ENCODE measurements around the gene PRX. TPM values are rescaled to one million over a fixed set of nuclear protein-coding genes. Genes with fewer than 3 reads are reported as not detected.

The PRX gene
- total RNA-seq, 1 experiment from 2014 or later: 1.5 TPM

- no peak for DNase-seq (ENCODE audit: low spot score)
Measured at GRCh38 chr19:40365010-40365409, 48.2 kb downstream of the PRX start.

DNA sequence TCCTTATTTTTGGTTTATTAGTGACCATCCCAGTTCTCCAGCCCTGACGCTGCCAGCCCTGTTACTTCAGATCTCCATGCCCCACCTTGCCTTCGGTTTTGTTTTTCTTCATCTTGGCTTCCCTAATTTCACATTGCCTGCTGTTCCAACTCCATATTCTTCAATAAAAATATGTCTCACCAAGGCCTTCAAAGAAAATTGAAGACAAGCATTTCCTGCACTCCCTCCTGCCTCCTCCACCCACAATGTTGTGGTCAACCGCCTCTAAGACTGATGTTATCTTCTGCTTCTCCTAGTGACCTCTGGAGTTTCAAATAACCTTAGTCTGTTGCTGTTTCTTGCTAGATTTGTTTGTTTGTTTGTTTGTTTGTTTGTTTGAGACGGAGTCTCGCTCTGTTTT is 50.1 kb downstream of the PRX start:
- DNase-seq (ENCODE audit: low spot score): no peak

GRCh38 chr19:40362160-40362559 is 51.0 kb downstream of the PRX start:
- DNase-seq (ENCODE audit: low spot score): no peak

GRCh38 chr19:40360708-40361241 is 52.4 kb downstream of the PRX start:
- DNase-seq (ENCODE audit: low spot score): no peak

DNA sequence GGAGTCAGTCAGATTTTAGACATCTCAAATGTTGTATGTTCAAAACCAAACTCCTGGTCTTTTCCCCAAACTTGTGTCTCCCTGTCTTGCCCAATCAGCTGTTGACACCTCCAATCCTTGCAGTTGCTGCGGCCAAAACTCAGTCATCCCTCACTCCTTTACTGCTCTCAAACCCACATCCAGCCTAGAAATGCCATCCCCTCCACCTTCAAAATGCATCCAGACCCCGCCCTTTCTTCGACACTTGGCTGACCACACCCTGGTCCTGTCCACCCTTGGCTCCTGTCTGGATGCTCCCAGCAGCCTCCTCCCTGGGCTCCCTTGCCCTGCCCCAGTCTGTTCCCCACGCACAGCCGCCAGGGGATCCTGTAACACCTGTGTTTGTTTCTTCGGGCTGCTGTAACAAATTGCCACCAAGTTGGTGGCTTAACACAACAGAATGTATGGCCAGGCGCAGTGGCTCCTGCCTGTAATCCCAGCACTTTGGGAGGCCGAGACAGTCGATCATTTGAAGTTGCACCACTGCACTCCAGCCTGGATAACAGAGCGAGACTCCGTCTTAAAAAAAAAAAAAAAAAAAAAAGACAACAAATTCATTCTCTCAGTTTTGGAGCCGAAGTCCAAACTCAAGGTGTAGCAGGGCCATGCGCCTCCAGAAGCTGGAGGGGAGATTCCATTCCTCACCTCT is 53.0 kb downstream of the PRX start:
- no peak for DNase-seq (ENCODE audit: low spot score)

DNA sequence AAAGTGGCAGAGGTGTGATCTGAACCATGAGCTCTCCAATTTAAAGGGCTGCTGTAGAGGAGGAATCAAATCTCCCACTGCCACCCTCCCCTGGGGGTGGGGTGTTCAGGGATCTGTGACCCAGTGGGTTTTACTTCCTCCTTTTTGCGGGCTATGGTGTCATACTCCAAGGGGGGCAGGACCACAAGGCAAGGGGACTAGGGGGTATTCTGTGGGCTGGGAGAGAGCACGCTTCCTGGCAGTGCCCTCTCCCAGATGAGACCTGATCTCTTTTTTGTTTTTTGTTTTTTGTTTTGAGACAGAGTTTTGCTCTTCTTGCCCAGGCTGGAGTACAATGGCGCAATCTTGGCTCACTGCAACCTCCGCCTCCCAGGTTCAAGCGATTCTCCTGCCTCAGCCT is 54.4 kb downstream of the PRX start:
- no peak for DNase-seq (ENCODE audit: low spot score)

- no peak for DNase-seq (ENCODE audit: low spot score)
Measured at GRCh38 chr19:40357640-40358039, 55.5 kb downstream of the PRX start.

- DNase-seq (ENCODE audit: low spot score): no peak
Measured at GRCh38 chr19:40356681-40357595, 56.2 kb downstream of the PRX start.

DNA sequence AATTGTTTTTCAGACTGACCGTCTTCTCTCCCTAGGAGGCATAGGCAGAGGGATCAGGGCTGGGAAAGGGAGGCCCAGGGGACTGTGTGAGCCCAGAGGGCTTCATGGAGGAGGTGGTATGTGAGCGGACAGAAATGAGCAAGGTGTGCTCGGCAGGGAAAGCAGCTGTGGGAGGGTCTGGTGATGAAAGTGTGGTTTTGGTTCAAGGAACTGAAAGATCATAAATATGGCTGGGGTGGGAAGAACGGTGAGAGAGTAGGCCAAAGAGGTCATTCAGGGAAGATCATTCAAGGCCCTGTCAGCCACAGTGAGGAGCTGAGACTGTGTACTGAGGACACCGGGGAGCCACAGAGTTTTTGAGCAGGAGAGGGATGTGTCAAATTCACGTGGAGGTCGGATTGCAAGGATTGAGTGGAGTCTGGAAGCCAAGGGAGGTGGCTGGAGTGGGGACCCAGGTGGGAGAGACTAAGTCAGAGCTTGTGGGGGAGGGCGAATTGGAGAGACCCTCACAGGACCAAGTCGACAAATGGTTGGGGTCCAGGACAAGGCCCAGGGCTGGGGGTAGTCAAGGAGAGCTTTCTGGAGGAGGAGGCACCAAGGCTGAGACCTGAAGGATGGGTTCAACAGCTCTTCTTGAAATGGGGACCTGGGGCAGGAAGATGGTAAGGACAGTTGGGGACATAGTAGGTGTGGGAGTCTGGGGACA is 57.0 kb downstream of the PRX start:
- no peak for DNase-seq (ENCODE audit: low spot score)

- peak; percentile 60 for DNase-seq (ENCODE audit: low spot score)
Measured at GRCh38 chr19:40348961-40349507, 64.1 kb downstream of the PRX start.

GRCh38 chr19:40348125-40348913 is 64.9 kb downstream of the PRX start, which contains the start of the genes C19orf47 and PLD3:
TSS of gene C19orf47 (minus strand) at chr19:40348397. CDS start at chr19:40341857, 6,540 bp downstream.
TSS of gene PLD3 (plus strand) at chr19:40348695. CDS start at chr19:40366484, 17,789 bp downstream.
- DNase-seq (ENCODE audit: low spot score): peak; percentile 98

GRCh38 chr19:40344422-40344821 is 68.8 kb downstream of the PRX start:
- DNase-seq (ENCODE audit: low spot score): no peak

Other genes with a start within 250 kb of the PRX start
- gene MAP3K10, start 222.0 kb downstream of the PRX start, total RNA-seq (2014; rRNA removed; shearing (Covaris generic)): 6.2 and 12.1 TPM in 2 replicates
- 0.29 TPM in 1 of 2 replicates, not detected in the other for gene TTC9B, start 195.0 kb downstream of the PRX start, total RNA-seq (2014; rRNA removed; shearing (Covaris generic))
- not detected in 2 replicates for gene CCNP, start 186.7 kb downstream of the PRX start, total RNA-seq (2014; rRNA removed; shearing (Covaris generic))
- gene AKT2, start 128.0 kb downstream of the PRX start, total RNA-seq (2014; rRNA removed; shearing (Covaris generic)): 76.5 and 78.4 TPM in 2 replicates
- 6.5 and 11.0 TPM in 2 replicates for gene C19orf47, start 65.0 kb downstream of the PRX start, total RNA-seq (2014; rRNA removed; shearing (Covaris generic))
- gene PLD3, start 64.7 kb downstream of the PRX start, total RNA-seq (2014; rRNA removed; shearing (Covaris generic)): 328 and 380 TPM in 2 replicates
- gene HIPK4, start 23.2 kb downstream of the PRX start, total RNA-seq (2014; rRNA removed; shearing (Covaris generic)): 0.38 TPM in 1 of 2 replicates, not detected in the other
- 10.2 and 10.3 TPM in 2 replicates for gene SERTAD1, start 12.6 kb upstream of the PRX start, total RNA-seq (2014; rRNA removed; shearing (Covaris generic))
- gene SERTAD3, start 31.0 kb upstream of the PRX start, total RNA-seq (2014; rRNA removed; shearing (Covaris generic)): 20.0 and 22.6 TPM in 2 replicates
- gene BLVRB, start 52.4 kb upstream of the PRX start, total RNA-seq (2014; rRNA removed; shearing (Covaris generic)): 327 and 381 TPM in 2 replicates
- gene SPTBN4, start 53.6 kb upstream of the PRX start, total RNA-seq (2014; rRNA removed; shearing (Covaris generic)): 2.2 and 2.3 TPM in 2 replicates
- gene SHKBP1, start 163.5 kb upstream of the PRX start, total RNA-seq (2014; rRNA removed; shearing (Covaris generic)): 43.8 and 70.2 TPM in 2 replicates
- 10.8 and 13.9 TPM in 2 replicates for gene LTBP4, start 188.0 kb upstream of the PRX start, total RNA-seq (2014; rRNA removed; shearing (Covaris generic))

Data from A172 (cell line).